Nephron (organoid): Measurements from ENCODE around the gene NIPSNAP2.

ENCODE experiments used
- H3K27ac Mint-ChIP-seq, 3 experiments: 2 replicates each; pipeline ENCODE4 v1.8.0; 2020; ENCODE audit warnings: mixed read lengths in 3 of 3, mild to moderate bottlenecking in 2 of 3, moderate library complexity in 1 of 3
- H3K27me3 Mint-ChIP-seq: 2 replicates; pipeline ENCODE4 v1.8.0; 2021; ENCODE audit warnings: low read depth, mild to moderate bottlenecking, moderate library complexity, mixed read lengths
- H3K36me3 Mint-ChIP-seq: 2 replicates; pipeline ENCODE4 v1.8.0; 2020; ENCODE audit warnings: low read depth, mixed read lengths
- H3K4me1 Mint-ChIP-seq: 2 replicates; pipeline ENCODE4 v1.8.0; 2020; ENCODE audit warnings: mixed read lengths
- H3K4me3 Mint-ChIP-seq, 3 experiments: 2 replicates each; pipeline ENCODE4 v1.8.0; 2020; ENCODE audit warnings: mild to moderate bottlenecking in 3 of 3, mixed read lengths in 3 of 3, moderate library complexity in 2 of 3
- H3K9me3 Mint-ChIP-seq: 2 replicates; pipeline ENCODE4 v1.8.0; 2020; ENCODE audit warnings: mixed read lengths
- TF ChIP-seq, protein P1 (sequence below), 3 experiments: fragments of 200-600 bp; sonication (generic); IDR thresholded peaks; one replicate each; pipeline ENCODE4 v1.5.0; 2021; ENCODE audit warnings: antibody characterized with exemption in 3 of 3; ENCODE audit not compliant: unreplicated experiment in 3 of 3

Gene NIPSNAP2

DNA sequence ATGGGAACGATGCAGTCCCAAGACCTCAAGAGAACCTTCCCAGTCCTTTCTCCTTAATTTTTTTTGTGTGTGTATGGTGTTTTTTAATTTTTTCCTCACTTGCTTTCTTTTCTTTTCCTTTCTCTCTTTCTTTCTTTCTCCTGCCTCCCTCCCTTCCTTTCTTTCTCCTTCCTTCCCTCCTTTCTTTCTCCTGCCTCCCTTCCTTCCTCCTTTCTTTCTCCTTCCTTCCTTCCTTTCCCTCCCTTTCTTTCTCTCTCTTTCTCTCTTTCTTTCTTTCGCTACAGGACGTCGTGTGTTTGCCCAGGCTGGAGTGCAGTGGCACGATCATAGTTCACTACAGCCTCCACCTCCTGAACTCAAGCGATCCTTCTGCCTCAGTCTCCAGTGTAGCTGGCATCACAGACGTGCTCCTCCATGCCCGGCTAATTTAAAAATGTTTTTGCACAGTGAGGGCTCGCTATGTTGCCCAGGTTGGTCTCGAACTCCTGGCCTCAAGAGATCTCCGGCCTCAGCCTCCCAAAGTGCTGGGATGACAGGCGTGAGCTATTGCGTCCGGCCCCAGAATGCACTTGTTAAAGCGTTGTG is 709 bp upstream of the NIPSNAP2 start:
- H3K36me3 Mint-ChIP-seq: peaks cover 18% of the 10 kb centered on the region
- H3K4me1 Mint-ChIP-seq: peaks cover 10% of the 10 kb centered on the region
- H3K9me3 Mint-ChIP-seq: no peaks in the 10 kb centered on the region
- H3K27ac Mint-ChIP-seq: peak overlapping the region; percentile 8 to 87 (median 62)
- H3K4me3 Mint-ChIP-seq: peak overlapping the region; percentile 64 to 76 (median 75)
- H3K27me3 Mint-ChIP-seq: peaks cover 5% of the 10 kb centered on the region
- TF ChIP-seq, protein P1, sequence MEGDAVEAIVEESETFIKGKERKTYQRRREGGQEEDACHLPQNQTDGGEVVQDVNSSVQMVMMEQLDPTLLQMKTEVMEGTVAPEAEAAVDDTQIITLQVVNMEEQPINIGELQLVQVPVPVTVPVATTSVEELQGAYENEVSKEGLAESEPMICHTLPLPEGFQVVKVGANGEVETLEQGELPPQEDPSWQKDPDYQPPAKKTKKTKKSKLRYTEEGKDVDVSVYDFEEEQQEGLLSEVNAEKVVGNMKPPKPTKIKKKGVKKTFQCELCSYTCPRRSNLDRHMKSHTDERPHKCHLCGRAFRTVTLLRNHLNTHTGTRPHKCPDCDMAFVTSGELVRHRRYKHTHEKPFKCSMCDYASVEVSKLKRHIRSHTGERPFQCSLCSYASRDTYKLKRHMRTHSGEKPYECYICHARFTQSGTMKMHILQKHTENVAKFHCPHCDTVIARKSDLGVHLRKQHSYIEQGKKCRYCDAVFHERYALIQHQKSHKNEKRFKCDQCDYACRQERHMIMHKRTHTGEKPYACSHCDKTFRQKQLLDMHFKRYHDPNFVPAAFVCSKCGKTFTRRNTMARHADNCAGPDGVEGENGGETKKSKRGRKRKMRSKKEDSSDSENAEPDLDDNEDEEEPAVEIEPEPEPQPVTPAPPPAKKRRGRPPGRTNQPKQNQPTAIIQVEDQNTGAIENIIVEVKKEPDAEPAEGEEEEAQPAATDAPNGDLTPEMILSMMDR (IDR thresholded peaks at IDR 0.05; ENCODE audit: unreplicated experiment in 3 of 3): no peak

DNA sequence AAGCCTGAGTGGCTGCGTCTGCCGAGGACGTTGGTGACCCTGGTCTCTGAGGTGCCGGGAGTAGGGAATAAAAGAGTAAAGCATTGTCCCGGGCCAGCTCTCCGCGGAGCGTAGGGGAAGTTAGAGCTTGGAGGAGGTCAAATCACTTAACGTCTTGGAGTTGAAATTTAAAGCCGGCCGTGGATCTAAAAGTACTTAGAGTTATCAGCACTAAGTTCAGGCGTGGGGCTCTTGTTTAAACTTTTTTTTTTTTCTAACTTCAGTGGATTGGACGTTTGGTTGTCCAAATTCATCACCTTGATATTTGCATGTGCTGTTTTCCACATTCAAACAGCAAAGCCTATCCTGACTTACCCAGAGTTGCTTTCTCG is 700 bp downstream of the NIPSNAP2 start:
- Mint-ChIP-seq H3K4me3 (peak overlapping the region; percentile 94 to 96 (median 96)), H3K27ac (peak overlapping the region; percentile 81 to 98 (median 98)), H3K27me3 (peaks cover 5% of the 10 kb centered on the region), H3K4me1 (peaks cover 16% of the 10 kb centered on the region), H3K36me3 (peaks cover 31% of the 10 kb centered on the region), H3K9me3 (no peaks in the 10 kb centered on the region)
- TF ChIP-seq, protein P1 (IDR thresholded peaks at IDR 0.05; ENCODE audit: unreplicated experiment in 3 of 3): no peak

DNA sequence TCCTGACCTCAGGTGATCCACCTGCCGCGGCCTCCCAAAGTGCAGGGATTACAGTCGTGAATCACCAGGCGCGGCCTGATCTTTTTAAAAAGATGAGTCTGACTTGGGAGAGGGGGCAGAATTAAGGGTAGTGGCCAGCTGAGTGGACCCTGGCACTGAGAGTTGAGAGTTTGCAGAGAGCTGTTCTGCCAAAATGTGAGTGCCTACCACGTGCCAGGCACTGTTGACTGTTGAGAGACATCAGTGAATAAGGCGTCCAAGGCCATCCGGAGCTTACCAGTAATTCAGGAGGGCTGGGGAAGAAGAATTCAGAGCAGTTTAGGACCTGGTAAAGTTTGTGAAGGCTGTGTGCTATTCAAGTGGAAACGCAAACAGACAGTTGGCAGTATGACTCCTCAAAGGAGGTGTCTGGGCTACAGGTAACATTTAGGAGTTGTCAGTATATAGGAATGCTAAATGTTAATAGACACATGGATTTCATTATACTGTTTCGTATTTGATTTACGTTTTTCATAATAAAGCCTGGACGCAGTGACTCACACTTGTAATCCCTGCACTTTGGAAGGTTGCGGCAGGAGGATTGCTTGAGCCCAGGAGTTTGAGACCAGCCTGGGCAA is 1.5 kb downstream of the NIPSNAP2 start:
- H3K4me1 Mint-ChIP-seq: peaks cover 22% of the 10 kb centered on the region
- peak overlapping the region; percentile 78 to 81 (median 79) for H3K27ac Mint-ChIP-seq
- H3K9me3 Mint-ChIP-seq: no peaks in the 10 kb centered on the region
- H3K36me3 Mint-ChIP-seq: peaks cover 36% of the 10 kb centered on the region
- TF ChIP-seq, protein P1 (IDR thresholded peaks at IDR 0.05; ENCODE audit: unreplicated experiment in 3 of 3): no peak
- H3K4me3 Mint-ChIP-seq: peak overlapping the region; percentile 94 to 96 (median 96)
- peaks cover 5% of the 10 kb centered on the region for H3K27me3 Mint-ChIP-seq

DNA sequence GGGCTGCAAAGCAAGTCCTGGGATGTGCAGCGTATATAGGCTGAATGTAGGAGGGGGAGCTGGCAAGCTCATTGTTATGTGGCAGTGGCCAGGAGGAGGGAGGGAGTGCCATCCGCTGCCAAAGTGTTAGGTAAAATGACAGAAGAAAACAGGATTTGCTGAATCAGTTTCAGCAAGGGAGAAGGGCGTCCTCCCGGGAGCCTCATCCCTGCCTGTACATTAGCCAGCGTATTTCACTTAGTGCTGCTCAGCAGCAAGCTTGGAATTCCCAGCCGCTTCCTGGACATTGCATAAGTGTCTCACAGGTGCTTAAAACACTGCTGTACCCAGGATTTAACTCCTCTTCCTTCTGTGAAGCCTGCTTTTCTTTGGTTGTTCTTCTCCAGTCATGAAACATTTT is 2.5 kb downstream of the NIPSNAP2 start:
- H3K9me3 Mint-ChIP-seq: no peaks in the 10 kb centered on the region
- TF ChIP-seq, protein P1 (IDR thresholded peaks at IDR 0.05; ENCODE audit: unreplicated experiment in 3 of 3): no peak
- peak overlapping the region; percentile 58 to 84 (median 62) for H3K4me3 Mint-ChIP-seq
- H3K27me3 Mint-ChIP-seq: peaks cover 5% of the 10 kb centered on the region
- H3K27ac Mint-ChIP-seq: peak overlapping the region; percentile 19 to 63 (median 61)
- H3K36me3 Mint-ChIP-seq: peaks cover 40% of the 10 kb centered on the region
- peaks cover 28% of the 10 kb centered on the region for H3K4me1 Mint-ChIP-seq

DNA sequence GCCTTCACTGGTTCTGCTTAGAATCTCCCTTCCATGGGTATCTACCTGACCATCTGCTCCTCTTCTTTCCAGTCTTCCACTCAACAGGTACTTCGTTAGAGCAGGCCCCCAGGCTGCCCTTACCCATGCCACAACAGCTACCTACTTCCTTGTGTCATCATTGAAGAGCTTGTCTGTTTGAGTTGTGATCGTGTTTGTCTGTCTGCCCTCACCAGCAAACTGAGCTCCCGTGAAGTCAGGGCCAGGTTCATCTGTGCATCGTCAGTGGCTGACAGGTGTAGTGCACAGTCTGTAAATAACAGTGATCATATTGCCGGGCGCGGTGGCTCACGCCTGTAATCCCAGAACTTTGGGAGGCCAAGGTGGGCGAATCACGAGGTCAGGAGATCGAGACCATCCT is 5.0 kb downstream of the NIPSNAP2 start:
- Mint-ChIP-seq H3K27ac (no peak overlapping the region), H3K9me3 (no peaks in the 10 kb centered on the region), H3K4me1 (peaks cover 28% of the 10 kb centered on the region), H3K27me3 (no peaks in the 10 kb centered on the region), H3K4me3 (peak overlapping the region in 2 of 3 experiments; percentile 8 to 26), H3K36me3 (peaks cover 40% of the 10 kb centered on the region)
- TF ChIP-seq, protein P1 (IDR thresholded peaks at IDR 0.05; ENCODE audit: unreplicated experiment in 3 of 3): no peak

DNA sequence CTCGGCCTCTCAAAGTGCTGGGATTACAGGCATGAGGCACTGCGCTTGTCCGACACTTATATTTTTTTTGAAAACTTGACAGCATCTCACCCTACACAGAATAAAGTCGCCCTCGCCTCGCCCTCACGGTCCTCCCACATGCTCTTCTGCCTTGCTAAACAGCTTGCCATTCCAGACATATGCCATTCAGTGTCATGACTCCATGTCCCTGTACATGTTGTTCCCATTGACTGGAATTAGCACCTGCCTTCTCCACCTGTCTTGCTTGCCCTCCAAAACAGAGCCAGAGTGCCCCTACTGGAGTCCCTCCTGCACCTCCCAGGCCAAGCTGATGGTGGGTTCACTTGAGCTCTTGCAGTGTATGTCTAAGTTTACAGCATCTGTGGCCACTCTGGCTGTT is 6.2 kb downstream of the NIPSNAP2 start:
- peaks cover 28% of the 10 kb centered on the region for H3K4me1 Mint-ChIP-seq
- no peaks in the 10 kb centered on the region for H3K9me3 Mint-ChIP-seq
- H3K27ac Mint-ChIP-seq: no peak overlapping the region
- TF ChIP-seq, protein P1 (IDR thresholded peaks at IDR 0.05; ENCODE audit: unreplicated experiment in 3 of 3): no peak
- peaks cover 44% of the 10 kb centered on the region for H3K36me3 Mint-ChIP-seq
- no peaks in the 10 kb centered on the region for H3K27me3 Mint-ChIP-seq
- H3K4me3 Mint-ChIP-seq: no peak overlapping the region
